ENCODE measurements around the gene TAB2.

TAB2 gene, protein sequence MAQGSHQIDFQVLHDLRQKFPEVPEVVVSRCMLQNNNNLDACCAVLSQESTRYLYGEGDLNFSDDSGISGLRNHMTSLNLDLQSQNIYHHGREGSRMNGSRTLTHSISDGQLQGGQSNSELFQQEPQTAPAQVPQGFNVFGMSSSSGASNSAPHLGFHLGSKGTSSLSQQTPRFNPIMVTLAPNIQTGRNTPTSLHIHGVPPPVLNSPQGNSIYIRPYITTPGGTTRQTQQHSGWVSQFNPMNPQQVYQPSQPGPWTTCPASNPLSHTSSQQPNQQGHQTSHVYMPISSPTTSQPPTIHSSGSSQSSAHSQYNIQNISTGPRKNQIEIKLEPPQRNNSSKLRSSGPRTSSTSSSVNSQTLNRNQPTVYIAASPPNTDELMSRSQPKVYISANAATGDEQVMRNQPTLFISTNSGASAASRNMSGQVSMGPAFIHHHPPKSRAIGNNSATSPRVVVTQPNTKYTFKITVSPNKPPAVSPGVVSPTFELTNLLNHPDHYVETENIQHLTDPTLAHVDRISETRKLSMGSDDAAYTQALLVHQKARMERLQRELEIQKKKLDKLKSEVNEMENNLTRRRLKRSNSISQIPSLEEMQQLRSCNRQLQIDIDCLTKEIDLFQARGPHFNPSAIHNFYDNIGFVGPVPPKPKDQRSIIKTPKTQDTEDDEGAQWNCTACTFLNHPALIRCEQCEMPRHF

DNA sequence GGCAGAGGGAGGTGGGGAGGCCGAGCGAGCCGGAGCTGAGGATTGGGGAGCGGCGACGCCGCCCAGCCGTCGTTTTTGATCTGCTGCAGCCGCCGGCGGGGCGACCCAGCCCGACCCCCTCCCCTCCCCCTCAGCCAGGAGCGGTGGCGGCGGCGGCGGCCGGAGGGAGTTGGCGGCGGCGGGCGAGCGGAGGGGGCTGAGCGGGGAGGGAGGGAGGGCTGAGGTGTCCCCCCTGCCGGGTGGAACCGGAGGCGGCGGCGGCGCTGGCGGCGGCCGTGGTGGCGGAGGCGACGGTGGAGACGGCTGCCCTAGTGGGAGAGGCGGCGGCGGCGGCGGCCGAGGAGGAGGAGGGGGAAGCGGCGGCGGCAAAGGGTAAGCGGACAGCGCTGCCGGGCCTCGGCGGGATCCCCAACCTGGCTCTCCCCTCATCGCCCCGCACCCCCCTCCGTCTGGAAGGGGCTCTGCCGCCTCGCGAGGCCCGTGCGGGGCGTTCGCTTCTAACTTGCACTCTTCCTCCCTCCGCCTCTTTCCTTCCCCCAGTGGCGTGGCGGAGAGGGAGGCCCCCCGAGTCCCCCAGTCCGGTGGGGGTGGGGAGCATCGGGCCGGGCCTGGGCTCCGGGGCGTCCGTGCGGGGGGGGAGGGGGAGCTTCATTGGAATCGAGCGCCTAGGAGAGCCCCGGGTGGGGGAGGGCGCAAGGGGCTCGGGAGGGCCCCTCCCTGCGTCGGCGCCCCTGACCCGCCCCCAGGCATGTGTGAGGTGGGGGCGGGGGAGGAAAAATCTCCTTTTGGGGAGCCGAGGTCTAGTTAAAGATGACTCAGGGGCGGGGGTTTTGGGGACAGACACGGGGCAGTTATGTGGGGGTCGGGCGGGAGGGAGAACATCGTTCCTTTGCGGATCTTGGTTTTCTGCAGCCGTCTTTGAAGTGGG is at the start of gene TAB2:
Gene TAB2, plus strand, starts transcription at position 69 of the 928 bp plus-strand sequence. CDS start 52,286 bp downstream, outside the sequence.
- DNase-seq (ENCODE audit: low spot score), result no peak

DNA sequence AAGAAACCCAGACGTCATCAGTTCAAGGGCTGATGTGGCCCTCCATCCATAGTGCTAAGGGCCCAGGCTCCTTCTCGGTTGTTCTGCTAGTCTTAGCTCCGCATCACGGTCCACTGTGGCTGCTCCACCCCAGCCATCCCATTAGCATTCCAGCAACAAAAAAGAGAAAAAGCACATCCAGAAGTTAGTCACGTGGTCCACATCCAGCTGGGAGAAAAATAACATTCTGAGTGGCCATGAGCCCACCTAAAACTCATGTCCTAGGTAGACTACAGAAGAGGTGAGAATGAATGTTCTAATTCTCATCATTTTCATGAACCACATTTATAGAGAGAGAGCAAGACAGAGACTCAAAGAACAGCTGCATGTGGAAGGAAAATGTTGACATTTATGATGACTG is 49.4 kb upstream of the TAB2 start:
- no peak for DNase-seq (ENCODE audit: low spot score)

DNA sequence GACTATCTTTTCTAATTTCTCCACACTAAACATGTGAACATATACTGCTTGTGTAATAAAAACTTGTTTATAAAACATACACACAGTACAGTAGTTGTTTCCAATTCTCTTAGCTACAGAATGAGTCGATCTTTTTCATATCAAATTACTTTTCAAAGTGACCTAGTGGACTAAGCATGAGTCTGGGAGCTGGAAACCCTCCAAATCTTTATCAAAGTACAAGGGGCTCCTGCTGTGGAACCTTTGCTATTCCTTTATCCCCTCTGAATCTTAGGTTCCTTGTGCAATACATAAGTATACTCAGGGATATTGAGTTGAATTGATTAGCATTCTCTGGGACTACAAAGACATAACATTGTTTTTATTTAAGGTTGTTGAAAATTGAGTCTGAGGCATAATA is 48.7 kb upstream of the TAB2 start:
- DNase-seq (ENCODE audit: low spot score), result no peak

DNA sequence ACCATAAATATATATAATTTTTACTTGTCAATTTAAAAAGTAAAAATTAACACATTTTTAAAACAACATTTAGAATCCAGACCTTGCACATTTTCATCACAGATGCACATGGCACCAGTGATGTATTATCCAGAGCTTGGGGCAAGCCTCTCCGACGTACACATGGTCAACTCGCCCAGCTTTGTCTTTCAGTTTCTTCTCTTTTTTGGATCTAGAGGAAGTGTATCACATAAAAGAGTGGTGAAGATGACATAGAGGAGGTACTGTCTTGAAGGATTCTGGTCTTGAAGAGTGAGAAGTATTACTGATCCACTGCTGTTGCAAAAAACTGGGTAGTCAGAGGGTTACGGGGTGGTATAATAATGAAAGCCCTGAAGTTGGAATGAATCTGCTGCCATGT is 46.9 kb upstream of the TAB2 start:
- DNase-seq (ENCODE audit: low spot score), result no peak

DNA sequence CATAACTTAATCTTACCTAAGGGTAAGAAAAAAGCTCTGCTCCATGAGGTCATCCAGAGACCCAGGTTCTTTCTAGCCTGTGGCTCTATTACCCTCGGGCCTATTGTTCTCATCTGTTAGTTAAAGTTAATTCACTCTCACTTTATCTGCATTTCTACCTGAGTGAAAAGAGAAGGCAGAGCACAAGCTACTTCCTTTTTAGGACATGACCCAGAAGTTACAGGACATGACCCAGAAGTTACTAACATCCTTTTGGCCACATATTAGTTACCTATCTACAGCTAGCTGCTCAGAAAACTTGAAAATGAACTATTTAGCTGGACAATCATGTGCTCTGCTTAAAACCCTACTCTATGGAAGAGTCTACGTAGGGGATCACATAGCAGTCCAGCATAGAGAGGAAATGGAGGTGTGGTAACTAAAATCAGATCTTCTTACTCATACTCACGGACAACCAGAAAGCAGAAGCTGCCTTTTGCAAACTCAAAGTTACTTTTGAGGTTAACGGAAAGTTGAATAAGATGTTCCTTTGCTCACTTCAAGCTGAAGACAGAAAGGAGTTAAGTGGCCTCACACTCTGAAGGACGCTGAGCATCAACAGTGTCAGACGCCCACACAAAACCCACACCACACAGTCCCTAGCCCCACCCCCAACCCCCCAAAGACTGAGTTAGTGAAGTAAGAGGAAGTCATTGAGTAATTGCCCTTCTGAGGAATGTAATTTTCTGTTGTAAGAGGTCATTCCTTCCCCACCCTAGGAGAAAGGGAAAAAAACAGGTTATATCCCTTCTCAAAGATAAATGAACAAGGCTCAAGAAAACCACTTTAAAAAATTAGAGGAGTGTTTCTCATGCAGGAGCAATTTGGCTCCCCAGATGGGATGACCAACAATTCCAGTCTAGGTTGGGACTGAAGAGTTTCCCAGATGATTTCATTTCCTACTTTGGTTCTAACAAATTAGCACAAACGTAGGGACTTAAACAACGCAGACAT is 45.9 kb upstream of the TAB2 start:
- no peak for DNase-seq (ENCODE audit: low spot score)

DNA sequence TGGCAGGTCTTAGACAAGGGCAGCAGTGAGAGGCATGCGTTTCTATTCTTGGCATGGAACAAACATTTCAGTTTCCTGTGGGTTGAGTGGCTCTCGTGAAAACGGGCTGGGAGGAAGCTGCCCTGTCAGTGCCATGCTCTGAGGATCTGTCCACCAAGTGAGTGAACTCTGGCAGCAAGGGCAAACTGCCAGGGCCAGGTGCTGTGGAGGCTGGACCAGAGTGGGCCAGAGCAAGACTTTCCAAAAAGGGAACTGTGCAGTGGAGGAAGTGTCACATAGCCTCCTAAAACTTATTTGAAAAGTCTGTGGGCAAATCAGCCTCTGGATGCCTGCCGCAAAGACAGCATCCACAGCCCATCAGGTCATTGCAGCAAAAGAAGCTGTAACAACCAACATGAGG is 44.2 kb upstream of the TAB2 start:
- DNase-seq (ENCODE audit: low spot score), result no peak

DNA sequence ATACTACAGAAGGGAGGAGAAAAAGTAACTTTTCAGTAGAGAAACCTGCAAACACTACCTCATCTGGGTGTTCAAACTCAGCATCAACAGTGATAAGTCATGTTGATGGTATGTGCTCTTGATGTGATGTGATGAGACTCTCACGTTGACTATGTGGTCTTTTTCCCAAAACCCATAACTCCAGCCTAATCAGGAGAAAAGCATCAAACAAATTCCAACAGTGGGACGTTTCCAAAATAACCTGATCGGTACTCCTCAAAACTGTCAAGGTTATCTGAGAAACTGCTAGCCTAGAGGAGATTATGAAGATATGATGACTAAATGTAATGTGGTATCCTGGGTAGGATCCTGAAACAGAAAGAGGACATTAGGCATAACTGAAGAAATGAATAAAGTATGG is 41.9 kb upstream of the TAB2 start:
- DNase-seq (ENCODE audit: low spot score), result no peak

DNA sequence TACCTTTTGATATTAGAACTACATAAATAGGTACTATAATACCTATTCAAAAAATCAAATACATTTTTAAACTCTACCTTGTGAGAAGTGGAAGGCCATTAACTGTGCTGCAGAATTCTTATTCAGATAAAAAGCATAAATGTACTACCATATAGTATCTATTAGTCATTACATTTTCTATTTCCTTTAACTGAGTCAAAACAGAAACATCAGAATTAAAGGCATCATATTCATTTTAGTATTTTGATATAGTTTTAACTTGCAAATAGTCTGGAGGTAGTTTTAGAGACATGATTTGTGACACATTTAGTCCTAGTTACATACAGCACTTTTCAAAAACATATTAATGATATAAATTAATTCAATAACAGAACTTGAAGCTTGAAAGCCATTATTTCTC is 39.9 kb upstream of the TAB2 start:
- no peak for DNase-seq (ENCODE audit: low spot score)

DNA sequence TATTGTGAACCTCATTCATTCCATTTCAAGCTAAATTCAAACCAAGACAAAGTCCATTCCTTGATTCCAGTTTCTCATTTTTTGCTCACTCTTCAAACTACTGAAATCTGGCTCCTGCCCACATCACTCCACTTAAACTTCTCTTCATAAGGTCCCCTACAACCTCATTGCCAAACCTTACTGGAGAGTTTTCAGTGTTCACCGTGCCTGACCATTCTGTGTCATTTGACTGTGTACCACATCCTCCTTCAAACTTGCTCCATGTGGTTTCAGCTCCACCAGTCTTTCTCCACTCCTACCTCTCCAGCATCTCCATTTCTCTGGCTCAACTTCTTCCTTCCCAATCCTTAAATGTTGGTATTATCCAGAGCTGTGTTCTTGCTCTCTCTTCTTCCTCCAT is 38.5 kb upstream of the TAB2 start:
- DNase-seq (ENCODE audit: low spot score), result no peak

DNA sequence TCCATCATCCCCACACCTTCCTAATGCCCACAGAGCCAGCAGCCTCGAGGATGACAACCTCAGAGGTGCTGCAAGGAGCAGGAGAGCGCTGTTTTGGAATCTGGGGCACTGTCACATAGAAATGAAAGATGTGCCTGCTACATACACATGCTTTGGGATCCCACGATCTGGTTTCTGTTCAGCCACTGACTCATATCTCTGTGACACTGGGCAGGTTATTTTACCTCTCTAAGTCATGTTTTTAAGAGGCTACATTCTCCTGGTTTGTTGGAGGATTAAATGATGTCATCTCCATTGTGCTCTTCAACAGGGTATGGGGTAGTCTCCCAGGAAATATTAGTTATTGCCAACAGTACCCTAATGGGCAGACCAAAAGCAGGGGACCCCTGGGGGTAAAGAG is 32.6 kb upstream of the TAB2 start:
- no peak for DNase-seq (ENCODE audit: low spot score)

DNA sequence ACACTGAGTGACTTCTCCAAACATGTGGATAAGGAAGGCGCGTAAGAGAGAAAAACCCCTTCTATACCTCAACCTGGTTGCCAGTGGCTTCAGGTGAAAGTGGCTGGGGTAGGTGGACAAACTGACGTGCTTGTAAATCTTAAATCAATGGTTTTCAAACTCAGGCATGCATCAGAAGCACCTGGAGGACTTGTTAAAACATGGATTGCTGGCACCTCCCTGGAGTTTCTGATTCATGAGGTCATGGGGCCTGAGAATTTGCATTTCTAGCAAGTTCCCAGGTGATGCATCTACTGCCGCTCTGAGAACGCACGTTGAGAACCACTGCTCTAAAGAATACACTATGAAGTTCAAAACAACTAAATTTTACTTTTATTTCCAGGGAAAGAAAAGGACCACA is 31.9 kb upstream of the TAB2 start:
- no peak for DNase-seq (ENCODE audit: low spot score)

DNA sequence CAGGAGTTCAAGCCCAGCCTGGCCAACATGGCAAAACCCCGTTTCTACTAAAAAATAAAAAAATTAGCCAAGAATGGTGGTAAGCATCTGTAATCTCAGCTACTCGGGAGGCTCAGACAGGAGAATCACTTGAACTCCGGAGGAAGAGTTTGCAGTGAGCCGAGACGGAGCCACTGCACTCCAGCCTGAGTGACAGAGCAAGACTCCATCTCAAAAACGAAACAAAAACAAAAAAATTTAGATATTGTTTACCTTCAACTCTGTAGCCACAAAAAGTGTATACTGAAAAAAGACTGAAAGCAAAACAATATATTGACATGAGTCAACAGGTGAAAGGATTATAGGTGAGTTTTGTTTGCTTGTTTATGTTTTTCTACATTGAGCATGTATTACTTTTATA is 30.6 kb upstream of the TAB2 start:
- no peak for DNase-seq (ENCODE audit: low spot score)

DNA sequence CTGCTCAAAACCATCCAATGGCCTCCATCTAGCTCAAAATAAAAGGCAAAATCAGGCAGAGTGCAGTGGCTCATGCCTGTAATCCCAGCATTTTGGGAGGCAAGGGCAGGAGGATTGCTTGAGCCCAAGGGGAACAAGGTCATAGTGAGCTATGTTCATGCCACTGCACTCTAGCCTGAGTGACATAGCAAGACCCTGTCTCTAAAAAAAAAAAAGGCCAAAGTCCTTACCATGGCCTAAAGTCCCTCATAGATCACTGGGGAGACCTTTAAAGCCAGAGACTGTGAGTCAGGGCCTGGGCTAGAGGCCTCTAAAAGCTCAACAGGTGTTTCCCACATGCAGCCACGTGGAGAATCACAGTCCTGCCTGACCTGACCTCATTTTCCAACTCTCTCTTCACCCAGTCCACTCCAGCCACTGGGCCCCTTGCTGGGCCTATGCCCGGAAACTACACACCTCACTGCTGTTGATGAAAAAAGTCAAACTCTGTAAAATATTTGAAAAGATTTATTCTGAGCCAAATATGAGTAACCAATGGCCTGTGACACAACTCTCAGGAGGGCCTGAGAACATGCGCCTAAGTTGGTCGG is 28.2 kb upstream of the TAB2 start:
- no peak for DNase-seq (ENCODE audit: low spot score)

DNA sequence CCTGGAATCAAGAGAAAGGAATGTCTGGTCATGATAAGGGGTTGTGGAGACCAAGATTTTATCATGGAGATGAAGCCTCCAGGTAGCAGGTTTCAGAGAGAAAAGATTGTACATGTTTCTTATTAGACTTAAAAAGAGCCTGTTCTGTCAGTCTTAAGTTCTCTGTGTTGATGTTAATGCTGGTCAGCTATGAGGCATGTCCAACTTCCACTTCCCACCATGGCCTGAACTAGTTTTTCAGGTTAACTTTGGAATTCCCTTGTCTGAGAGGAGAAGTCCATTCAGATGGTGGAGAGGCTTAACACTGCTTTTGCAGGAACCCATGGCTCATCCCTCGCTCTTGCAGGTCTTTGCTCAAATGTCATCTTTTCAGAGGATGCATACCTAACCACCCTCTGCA is 27.5 kb upstream of the TAB2 start:
- no peak for DNase-seq (ENCODE audit: low spot score)

DNA sequence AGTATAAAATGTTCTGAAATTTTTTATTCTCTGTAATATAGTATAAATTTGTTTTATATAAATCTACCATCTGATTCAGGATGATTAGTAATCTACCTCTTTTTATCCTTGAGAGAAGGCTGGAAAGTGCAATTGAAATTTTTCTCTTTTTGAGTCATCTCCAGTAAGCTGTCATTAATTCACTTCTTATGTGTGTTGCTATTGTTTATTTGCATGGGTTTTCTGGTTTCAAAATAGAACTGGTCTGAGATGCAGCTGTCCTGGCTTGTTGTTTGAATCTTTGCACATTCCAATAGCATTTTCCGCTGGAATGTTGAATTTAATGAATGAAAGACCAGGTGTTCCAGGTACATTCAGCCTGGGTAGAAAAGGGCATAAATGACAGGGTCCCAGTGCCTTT is 24.3 kb upstream of the TAB2 start:
- DNase-seq (ENCODE audit: low spot score), result no peak

DNA sequence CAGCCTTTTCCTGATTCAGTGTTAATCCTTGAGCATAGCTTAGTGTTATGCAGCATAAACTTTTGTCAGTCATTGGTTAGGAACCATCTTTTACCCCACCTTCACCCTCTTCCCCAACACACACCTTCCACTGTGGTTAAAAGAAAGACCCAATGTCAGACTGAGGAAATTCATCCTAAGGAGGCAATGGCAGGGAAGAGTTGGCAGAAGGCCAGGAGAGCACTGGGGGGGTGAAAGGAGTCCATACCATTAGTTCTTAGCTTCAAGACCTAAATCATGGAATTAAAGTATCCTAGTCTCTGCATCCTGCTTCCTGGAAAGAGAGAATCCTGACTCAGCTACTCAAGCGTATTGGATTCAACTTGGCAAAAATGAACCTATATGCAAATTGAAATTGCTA is 16.9 kb upstream of the TAB2 start:
- DNase-seq (ENCODE audit: low spot score), result no peak

DNA sequence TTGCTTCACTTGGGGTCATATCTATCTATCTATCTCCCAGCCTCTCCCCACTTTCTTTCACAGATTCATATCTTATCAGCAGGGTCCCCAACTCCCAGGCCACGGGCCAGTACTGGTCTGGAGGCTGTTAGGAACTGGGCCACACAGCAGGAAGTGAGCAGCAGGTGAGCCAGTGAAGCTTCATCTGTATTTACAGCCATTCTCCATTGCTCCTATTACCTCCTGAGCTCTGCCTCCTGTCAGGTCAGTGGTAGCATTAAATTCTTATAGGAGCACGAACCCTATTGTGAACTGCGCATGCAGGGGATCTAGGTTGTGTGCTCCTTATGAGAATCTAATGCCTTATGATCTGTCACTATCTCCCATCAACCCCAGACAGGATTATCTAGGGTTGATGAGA is 14.8 kb upstream of the TAB2 start:
- no peak for DNase-seq (ENCODE audit: low spot score)

DNA sequence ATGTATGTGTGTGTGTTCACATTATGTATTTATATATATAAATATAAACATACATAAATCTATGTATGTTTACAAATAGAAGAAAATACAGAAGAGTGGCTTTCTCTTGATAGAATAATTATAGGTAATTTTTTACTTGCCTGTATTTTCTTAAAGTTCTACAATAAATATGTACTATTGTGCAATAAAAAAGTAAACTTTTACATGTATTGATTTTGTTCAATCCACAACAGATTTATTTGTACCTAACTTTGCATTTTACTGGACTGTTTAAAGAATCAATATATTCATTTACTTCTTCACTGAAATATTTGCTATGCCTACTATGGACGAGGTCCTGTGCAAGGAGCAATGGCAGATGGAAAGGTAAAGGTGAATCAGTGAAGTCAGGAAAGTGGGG is 14.0 kb upstream of the TAB2 start:
- no peak for DNase-seq (ENCODE audit: low spot score)

DNA sequence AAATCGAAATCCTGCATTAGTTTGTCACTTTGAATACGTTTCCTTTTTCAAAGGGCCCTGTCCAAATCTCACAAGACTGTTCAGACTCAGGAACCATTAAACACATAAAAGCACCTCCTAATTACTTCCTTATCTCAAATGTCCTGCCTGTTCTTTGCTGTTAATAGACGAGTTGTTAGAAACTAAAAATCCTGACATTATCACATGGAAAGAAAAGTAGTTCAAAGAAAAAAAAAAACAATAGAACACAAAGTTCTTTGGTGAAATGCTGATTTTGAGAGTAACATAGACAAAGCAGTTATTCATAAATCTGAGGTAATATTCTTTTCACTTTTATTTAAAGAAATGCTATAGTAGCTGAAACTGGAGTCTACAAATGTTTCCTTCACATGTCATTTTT is 12.1 kb upstream of the TAB2 start:
- no peak for DNase-seq (ENCODE audit: low spot score)

DNA sequence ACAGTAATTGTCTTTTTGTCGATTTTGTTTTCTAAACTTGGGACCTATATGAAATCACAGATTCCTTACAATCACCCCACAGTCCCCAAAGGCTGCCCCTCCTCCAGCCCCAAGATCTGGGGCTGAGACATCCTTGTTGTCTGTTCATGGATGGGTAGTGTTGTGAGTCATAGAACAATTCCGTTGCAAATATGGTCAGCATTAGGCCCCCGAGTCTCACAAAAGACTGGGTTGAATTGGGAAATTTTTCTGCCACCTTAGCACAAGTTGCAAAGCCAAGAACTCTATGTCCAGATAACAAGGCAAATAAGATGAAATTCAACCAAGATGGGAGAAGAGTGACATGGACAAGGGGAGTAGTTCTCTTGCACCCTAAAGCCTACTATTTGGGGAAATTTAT is 10.5 kb upstream of the TAB2 start:
- DNase-seq (ENCODE audit: low spot score), result no peak

DNA sequence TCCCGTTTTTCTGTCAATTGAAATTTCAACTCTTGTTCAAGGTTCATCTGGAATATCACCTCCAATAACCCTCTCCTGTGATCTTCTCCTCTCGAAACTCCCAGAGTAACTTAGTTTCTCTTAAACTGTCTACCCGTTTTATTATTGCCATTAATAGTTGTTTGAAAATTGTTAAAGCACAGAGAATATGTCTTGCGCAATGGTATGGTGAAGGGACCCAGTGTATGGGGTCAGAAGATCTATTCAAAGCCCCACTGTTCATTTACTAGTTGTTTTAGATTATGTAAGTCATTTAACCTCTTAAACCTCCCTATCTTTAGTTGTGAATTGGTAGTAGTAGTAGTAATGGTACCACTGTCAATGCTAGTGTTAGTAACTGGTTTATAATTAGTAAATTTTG is 6.2 kb upstream of the TAB2 start:
- DNase-seq (ENCODE audit: low spot score), result no peak
